Measurements from ENCODE around the gene GPR32. TPM values are rescaled to one million over a fixed set of nuclear protein-coding genes. Genes with fewer than 3 reads are reported as not detected.
"Not testable (repeated sequence)": the region's sequence is repeated elsewhere in the genome, so short reads cannot be mapped to it uniquely, and the experiment has no call there.

The GPR32 gene, protein sequence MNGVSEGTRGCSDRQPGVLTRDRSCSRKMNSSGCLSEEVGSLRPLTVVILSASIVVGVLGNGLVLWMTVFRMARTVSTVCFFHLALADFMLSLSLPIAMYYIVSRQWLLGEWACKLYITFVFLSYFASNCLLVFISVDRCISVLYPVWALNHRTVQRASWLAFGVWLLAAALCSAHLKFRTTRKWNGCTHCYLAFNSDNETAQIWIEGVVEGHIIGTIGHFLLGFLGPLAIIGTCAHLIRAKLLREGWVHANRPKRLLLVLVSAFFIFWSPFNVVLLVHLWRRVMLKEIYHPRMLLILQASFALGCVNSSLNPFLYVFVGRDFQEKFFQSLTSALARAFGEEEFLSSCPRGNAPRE
- polyA plus RNA-seq (2013), result 0.03 TPM

GRCh38 chr19:50770164-50770563, at the start of gene GPR32:
GPR32 (plus strand) TSS chr19:50770464; CDS start chr19:50770601, 137 bp downstream.
- H3K27ac ChIP-seq (ENCODE audit: insufficient read depth in 1 of 2, low read depth in 1 of 2, low read length in 2 of 2, poor library complexity in 1 of 2, severe bottlenecking in 2 of 2); H3K36me3 ChIP-seq (ENCODE audit: control insufficient read depth in 4 of 4, insufficient read depth in 4 of 4, low read length in 3 of 4); POLR2A ChIA-PET; H3K4me3 ChIP-seq (ENCODE audit: control insufficient read depth in 1 of 7, extremely low read depth in 1 of 7, insufficient read depth in 4 of 7, low read depth in 2 of 7, low read length in 6 of 7); DNase-seq; H3K9me3 ChIP-seq (ENCODE audit: control extremely low read depth in 1 of 5, control insufficient read depth in 4 of 5, insufficient read depth in 2 of 5, low read depth in 1 of 5, low read length in 4 of 5); H3K4me1 ChIP-seq (ENCODE audit: control extremely low read depth in 1 of 4, control insufficient read depth in 4 of 4, insufficient read depth in 4 of 4, low read length in 3 of 4); CTCF ChIA-PET: not testable (repeated sequence)
- H3K27me3 ChIP-seq (replicated peaks in 2 of 5; ENCODE audit: control insufficient read depth in 4 of 5, insufficient read depth in 5 of 5, low read length in 4 of 5), result peaks cover 0 to 11% (median 6%) of the 10 kb centered on the region in 5 experiments
- no CpG with 5 or more reads among the region's 2 CpGs for WGBS (ENCODE audit: insufficient coverage)

- CTCF ChIA-PET, result interaction anchor here (0.7 to 3.3 kb wide), 8 partner anchors 8 to 113 kb away, joined by 3 to 26 read pairs (median 4); no protein-coding TSS in a partner anchor
- DNase-seq, result peak; percentile 42 to 67 (median 66)
- peaks cover 0 to 2% (median 0%) of the 10 kb centered on the region in 4 experiments for H3K36me3 ChIP-seq (ENCODE audit: control insufficient read depth in 4 of 4, insufficient read depth in 4 of 4, low read length in 3 of 4)
- H3K27me3 ChIP-seq (replicated peaks in 2 of 5; ENCODE audit: control insufficient read depth in 4 of 5, insufficient read depth in 5 of 5, low read length in 4 of 5), result peaks cover 0 to 74% (median 26%) of the 10 kb centered on the region in 5 experiments
- 55% methylated on average over 6 of the region's 8 CpGs for WGBS (ENCODE audit: insufficient coverage)
- H3K4me1 ChIP-seq (ENCODE audit: control extremely low read depth in 1 of 4, control insufficient read depth in 4 of 4, insufficient read depth in 4 of 4, low read length in 3 of 4), result peaks cover 5 to 66% (median 37%) of the 10 kb centered on the region in 4 experiments
- POLR2A ChIA-PET, result no interaction called here
- H3K27ac ChIP-seq (ENCODE audit: insufficient read depth in 1 of 2, low read depth in 1 of 2, low read length in 2 of 2, poor library complexity in 1 of 2, severe bottlenecking in 2 of 2), result no peak overlapping the region
- H3K9me3 ChIP-seq (ENCODE audit: control extremely low read depth in 1 of 5, control insufficient read depth in 4 of 5, insufficient read depth in 2 of 5, low read depth in 1 of 5, low read length in 4 of 5), result no peaks in the 10 kb centered on the region
- no peak overlapping the region for H3K4me3 ChIP-seq (ENCODE audit: control insufficient read depth in 1 of 7, extremely low read depth in 1 of 7, insufficient read depth in 4 of 7, low read depth in 2 of 7, low read length in 6 of 7)
Observed at GRCh38 chr19:50720921-50721381, 49.3 kb upstream of the GPR32 start.

GRCh38 chr19:50721441-50722137, 48.7 kb upstream of the GPR32 start:
- Histone ChIP-seq H3K4me3 (ENCODE audit: control insufficient read depth in 1 of 7, extremely low read depth in 1 of 7, insufficient read depth in 4 of 7, low read depth in 2 of 7, low read length in 6 of 7) (no peak overlapping the region), H3K9me3 (ENCODE audit: control extremely low read depth in 1 of 5, control insufficient read depth in 4 of 5, insufficient read depth in 2 of 5, low read depth in 1 of 5, low read length in 4 of 5) (no peaks in the 10 kb centered on the region), H3K4me1 (ENCODE audit: control extremely low read depth in 1 of 4, control insufficient read depth in 4 of 4, insufficient read depth in 4 of 4, low read length in 3 of 4) (peaks cover 5 to 69% (median 38%) of the 10 kb centered on the region in 4 experiments), H3K36me3 (ENCODE audit: control insufficient read depth in 4 of 4, insufficient read depth in 4 of 4, low read length in 3 of 4) (peaks cover 0 to 2% (median 0%) of the 10 kb centered on the region in 4 experiments), H3K27me3 (replicated peaks in 2 of 5; ENCODE audit: control insufficient read depth in 4 of 5, insufficient read depth in 5 of 5, low read length in 4 of 5) (peaks cover 0 to 67% (median 24%) of the 10 kb centered on the region in 5 experiments), H3K27ac (ENCODE audit: insufficient read depth in 1 of 2, low read depth in 1 of 2, low read length in 2 of 2, poor library complexity in 1 of 2, severe bottlenecking in 2 of 2) (no peak overlapping the region)
- 95% methylated on average over 10 of the region's 10 CpGs for WGBS (ENCODE audit: insufficient coverage)
- ChIA-PET CTCF (interaction anchor here (0.7 to 3.3 kb wide), 8 partner anchors 9 to 114 kb away, joined by 3 to 26 read pairs (median 4); no protein-coding TSS in a partner anchor), POLR2A (no interaction called here)
- DNase-seq, result no peak

DNA sequence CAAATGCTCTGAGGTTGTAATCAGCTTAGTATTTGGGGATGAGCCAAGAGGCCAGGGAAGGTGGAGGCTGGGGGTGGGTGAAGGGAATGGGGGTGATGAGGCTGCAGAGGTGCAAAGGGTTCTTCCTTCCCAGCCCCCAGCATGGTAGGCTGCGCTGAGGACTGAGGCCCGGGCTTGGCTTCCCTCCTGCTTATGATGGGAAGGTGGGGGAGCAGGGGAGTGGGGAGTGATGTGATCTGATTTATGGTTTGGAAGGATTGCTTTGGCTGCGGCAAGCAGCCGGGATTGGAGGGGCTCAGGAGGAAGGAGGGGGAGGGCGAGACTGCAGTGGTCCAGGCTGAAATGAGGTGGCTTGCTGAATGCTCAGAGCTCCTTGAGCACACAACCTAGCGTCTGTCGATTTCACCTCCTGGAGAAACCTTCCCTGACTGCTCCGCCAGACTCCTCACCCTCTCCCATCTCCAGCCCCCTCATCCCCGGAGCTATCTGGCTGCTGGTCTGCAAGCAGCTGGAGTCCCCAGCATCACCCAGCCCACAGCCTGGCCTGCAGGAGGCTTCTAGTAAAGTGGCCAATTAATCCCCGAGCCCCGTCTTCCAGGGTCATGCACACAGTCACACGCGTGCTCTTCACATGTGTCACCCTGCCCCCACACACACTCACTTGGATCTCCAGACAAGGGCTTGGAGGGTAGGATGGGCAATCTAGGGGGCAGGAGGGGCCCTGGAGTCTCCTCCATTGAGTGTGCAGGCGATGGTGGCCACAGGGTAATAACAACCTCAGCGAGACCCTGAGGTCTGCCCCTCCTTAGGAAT, 47.9 kb upstream of the GPR32 start:
- POLR2A ChIA-PET, result interaction anchor here (0.5 kb wide), 1 partner anchor 25 kb away, joined by 6 read pairs; no protein-coding TSS in a partner anchor
- peaks cover 5 to 65% (median 38%) of the 10 kb centered on the region in 4 experiments for H3K4me1 ChIP-seq (ENCODE audit: control extremely low read depth in 1 of 4, control insufficient read depth in 4 of 4, insufficient read depth in 4 of 4, low read length in 3 of 4)
- H3K27ac ChIP-seq (ENCODE audit: insufficient read depth in 1 of 2, low read depth in 1 of 2, low read length in 2 of 2, poor library complexity in 1 of 2, severe bottlenecking in 2 of 2), result no peak overlapping the region
- H3K4me3 ChIP-seq (ENCODE audit: control insufficient read depth in 1 of 7, extremely low read depth in 1 of 7, insufficient read depth in 4 of 7, low read depth in 2 of 7, low read length in 6 of 7), result peak overlapping the region in 4 of 7 experiments; percentile 64 to 87 (median 72)
- peaks cover 0 to 59% (median 22%) of the 10 kb centered on the region in 5 experiments for H3K27me3 ChIP-seq (replicated peaks in 2 of 5; ENCODE audit: control insufficient read depth in 4 of 5, insufficient read depth in 5 of 5, low read length in 4 of 5)
- H3K36me3 ChIP-seq (ENCODE audit: control insufficient read depth in 4 of 4, insufficient read depth in 4 of 4, low read length in 3 of 4), result peaks cover 0 to 2% (median 0%) of the 10 kb centered on the region in 4 experiments
- H3K9me3 ChIP-seq (ENCODE audit: control extremely low read depth in 1 of 5, control insufficient read depth in 4 of 5, insufficient read depth in 2 of 5, low read depth in 1 of 5, low read length in 4 of 5), result no peaks in the 10 kb centered on the region
- no peak for DNase-seq
- CTCF ChIA-PET, result interaction anchor here (0.9 to 3.3 kb wide), 5 partner anchors 9 to 115 kb away, joined by 3 to 26 read pairs (median 8); no protein-coding TSS in a partner anchor
- WGBS (ENCODE audit: insufficient coverage), result 66% methylated on average over 5 of the region's 15 CpGs

GRCh38 chr19:50723069-50723468, 47.2 kb upstream of the GPR32 start, which contains the start of gene CLEC11A:
CLEC11A (plus strand) TSS chr19:50723364; CDS start chr19:50723526, 162 bp downstream.
- H3K36me3 ChIP-seq (ENCODE audit: control insufficient read depth in 4 of 4, insufficient read depth in 4 of 4, low read length in 3 of 4), result peaks cover 0 to 2% (median 0%) of the 10 kb centered on the region in 4 experiments
- CTCF ChIA-PET, result interaction anchor here (0.6 to 3.3 kb wide), 5 partner anchors 10 to 60 kb away, joined by 3 to 26 read pairs (median 8); no protein-coding TSS in a partner anchor
- H3K4me3 ChIP-seq (ENCODE audit: control insufficient read depth in 1 of 7, extremely low read depth in 1 of 7, insufficient read depth in 4 of 7, low read depth in 2 of 7, low read length in 6 of 7), result peak within 1 kb of the TSS; percentile 54 to 87 (median 68)
- peaks cover 5 to 65% (median 37%) of the 10 kb centered on the region in 4 experiments for H3K4me1 ChIP-seq (ENCODE audit: control extremely low read depth in 1 of 4, control insufficient read depth in 4 of 4, insufficient read depth in 4 of 4, low read length in 3 of 4)
- DNase-seq, result no peak
- H3K9me3 ChIP-seq (ENCODE audit: control extremely low read depth in 1 of 5, control insufficient read depth in 4 of 5, insufficient read depth in 2 of 5, low read depth in 1 of 5, low read length in 4 of 5), result no peaks in the 10 kb centered on the region
- 21% methylated on average over 9 of the region's 15 CpGs for WGBS (ENCODE audit: insufficient coverage)
- POLR2A ChIA-PET, result interaction anchor here (0.5 kb wide), 1 partner anchor 24 kb away, joined by 6 read pairs; no protein-coding TSS in a partner anchor
- H3K27me3 ChIP-seq (replicated peaks in 2 of 5; ENCODE audit: control insufficient read depth in 4 of 5, insufficient read depth in 5 of 5, low read length in 4 of 5), result peaks cover 0 to 52% (median 21%) of the 10 kb centered on the region in 5 experiments
- H3K27ac ChIP-seq (ENCODE audit: insufficient read depth in 1 of 2, low read depth in 1 of 2, low read length in 2 of 2, poor library complexity in 1 of 2, severe bottlenecking in 2 of 2), result peak within 1 kb of the TSS in 1 of 2 experiments; percentile 43
